Measurements from ENCODE around the gene STAT3.

STAT3 gene

GRCh38 chr17:42313773-42314566 lies 74.3 kb downstream of the STAT3 start:
- TF ChIP-seq CTCF (IDR thresholded peaks at IDR 0.05) (no peak), ZFX (IDR thresholded peaks at IDR 0.05; ENCODE audit: borderline replicate concordance) (no peak)
- H3K27ac ChIP-seq = no peak overlapping the region

GRCh38 chr17:42313389-42313772 lies 74.9 kb downstream of the STAT3 start:
- no peak overlapping the region for H3K27ac ChIP-seq
- TF ChIP-seq ZFX (IDR thresholded peaks at IDR 0.05; ENCODE audit: borderline replicate concordance) (no peak), CTCF (IDR thresholded peaks at IDR 0.05) (no peak)

GRCh38 chr17:42312285-42313130 lies 75.7 kb downstream of the STAT3 start:
- no peak overlapping the region for H3K27ac ChIP-seq
- peak; percentile 88 for TF ChIP-seq CTCF (IDR thresholded peaks at IDR 0.05)
- TF ChIP-seq ZFX (IDR thresholded peaks at IDR 0.05; ENCODE audit: borderline replicate concordance) = no peak

- H3K27ac ChIP-seq = no peak overlapping the region
- TF ChIP-seq ZFX (IDR thresholded peaks at IDR 0.05; ENCODE audit: borderline replicate concordance) = no peak
- no peak for TF ChIP-seq CTCF (IDR thresholded peaks at IDR 0.05)
These were observed 76.3 kb downstream of the STAT3 start for GRCh38 chr17:42312035-42312284.

- no peak overlapping the region for H3K27ac ChIP-seq
- TF ChIP-seq ZFX (IDR thresholded peaks at IDR 0.05; ENCODE audit: borderline replicate concordance) (no peak), CTCF (IDR thresholded peaks at IDR 0.05) (no peak)
These were observed 76.8 kb downstream of the STAT3 start for GRCh38 chr17:42311240-42312034.

- TF ChIP-seq CTCF (IDR thresholded peaks at IDR 0.05) (no peak), ZFX (IDR thresholded peaks at IDR 0.05; ENCODE audit: borderline replicate concordance) (no peak)
- H3K27ac ChIP-seq = no peak overlapping the region
These were observed 77.4 kb downstream of the STAT3 start for GRCh38 chr17:42310787-42311215.

Measured in 22Rv1 (cell line).